ENCODE results near the gene FCHSD2.
"Not testable (repeated sequence)": the region's sequence is repeated elsewhere in the genome, so short reads cannot be mapped to it uniquely, and the experiment has no call there.

Gene FCHSD2

DNA sequence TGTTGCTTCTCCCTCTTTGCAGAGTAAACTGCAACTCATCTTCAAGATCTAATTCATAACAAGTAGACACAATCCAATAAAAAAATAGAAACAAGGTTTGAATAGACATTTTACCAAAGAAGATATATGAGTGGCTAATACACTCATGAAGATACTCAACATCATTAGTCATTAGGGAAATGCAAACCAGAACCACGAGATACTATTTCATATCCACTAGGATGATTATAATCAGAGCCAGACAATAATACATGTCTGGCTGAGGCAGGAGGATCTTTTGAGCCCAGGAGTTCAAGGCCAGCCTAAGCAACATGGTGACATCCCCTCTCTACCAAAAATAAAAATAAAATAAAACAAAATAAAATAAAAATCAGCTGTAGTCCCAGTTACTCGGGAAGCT lies 242.9 kb downstream of the FCHSD2 start:
- DNase-seq (ENCODE audit: insufficient read length, low spot score) (no peak), FAIRE-seq (no peak)

DNA sequence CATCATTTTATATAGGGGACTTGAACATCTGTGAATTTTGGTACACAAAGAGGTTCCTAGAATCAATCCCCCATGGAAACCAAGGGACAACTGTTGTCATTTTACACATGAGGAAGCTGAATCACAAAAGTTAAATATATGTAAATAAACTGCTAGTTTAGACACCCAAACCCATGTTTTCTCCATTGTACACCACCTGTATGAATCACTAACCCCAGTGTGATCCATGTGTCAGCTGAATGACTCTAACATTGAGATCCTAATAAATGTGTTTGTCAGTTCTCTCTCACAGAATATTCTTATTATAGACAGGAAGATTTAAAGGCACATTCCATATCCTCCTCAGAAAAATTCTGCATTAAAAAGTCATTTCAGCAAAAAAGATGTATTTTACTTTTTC lies 244.6 kb downstream of the FCHSD2 start:
- FAIRE-seq = peak; percentile 73

DNA sequence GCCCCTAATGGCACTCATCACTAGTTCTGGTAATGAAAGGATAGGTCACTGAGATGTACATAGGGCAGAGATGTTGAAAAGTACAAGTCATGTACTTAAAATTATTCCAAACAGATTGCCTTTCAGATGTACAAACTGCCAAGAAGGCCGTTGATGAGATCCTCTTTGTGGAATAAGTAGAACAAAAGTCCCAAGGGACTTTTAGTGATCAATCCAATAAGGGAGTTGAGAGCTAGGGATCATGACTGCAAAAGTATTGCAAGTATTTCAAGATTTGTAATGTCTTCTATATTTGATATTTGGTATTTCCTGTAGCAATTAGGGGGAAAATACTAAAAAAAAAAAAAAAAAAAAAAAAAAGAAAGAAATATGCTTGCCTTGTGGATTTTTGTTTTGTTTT lies 245.7 kb downstream of the FCHSD2 start:
- no peak for DNase-seq (ENCODE audit: insufficient read length, low spot score)
- FAIRE-seq = no peak

More for the DNA sequence above, 244.6 kb downstream of the FCHSD2 start:
- no peak for DNase-seq (ENCODE audit: insufficient read length, low spot score)

GRCh38 chr11:72890881-72891280 lies 251.2 kb downstream of the FCHSD2 start:
- no peak for DNase-seq (ENCODE audit: insufficient read length, low spot score)
- no peak for FAIRE-seq

- DNase-seq (ENCODE audit: insufficient read length, low spot score) (no peak), FAIRE-seq (no peak)
Measured at GRCh38 chr11:72886619-72887018, 255.5 kb downstream of the FCHSD2 start.

GRCh38 chr11:72885749-72886609 lies 256.1 kb downstream of the FCHSD2 start:
- DNase-seq (ENCODE audit: insufficient read length, low spot score) (no peak), FAIRE-seq (no peak)

DNA sequence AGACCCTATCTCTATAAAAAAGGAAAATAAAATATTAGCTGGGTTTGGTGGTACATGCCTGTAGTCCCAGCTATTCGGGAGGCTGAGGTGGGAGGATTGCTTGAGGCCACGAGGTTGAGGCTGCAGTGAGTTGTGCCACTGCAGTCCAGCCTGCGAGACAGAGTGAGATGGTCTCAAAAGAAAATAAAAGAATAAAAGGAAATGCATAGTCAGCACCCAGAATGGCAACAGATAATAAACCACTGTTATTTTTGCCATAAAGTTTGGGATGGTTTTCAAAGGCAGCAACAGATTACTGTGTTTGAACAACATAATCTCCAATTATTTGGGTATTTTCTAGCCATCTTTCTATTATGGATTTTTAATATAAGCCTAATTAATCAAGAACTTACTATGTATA lies 266.0 kb downstream of the FCHSD2 start:
- FAIRE-seq (no peak), DNase-seq (ENCODE audit: insufficient read length, low spot score) (no peak)

DNA sequence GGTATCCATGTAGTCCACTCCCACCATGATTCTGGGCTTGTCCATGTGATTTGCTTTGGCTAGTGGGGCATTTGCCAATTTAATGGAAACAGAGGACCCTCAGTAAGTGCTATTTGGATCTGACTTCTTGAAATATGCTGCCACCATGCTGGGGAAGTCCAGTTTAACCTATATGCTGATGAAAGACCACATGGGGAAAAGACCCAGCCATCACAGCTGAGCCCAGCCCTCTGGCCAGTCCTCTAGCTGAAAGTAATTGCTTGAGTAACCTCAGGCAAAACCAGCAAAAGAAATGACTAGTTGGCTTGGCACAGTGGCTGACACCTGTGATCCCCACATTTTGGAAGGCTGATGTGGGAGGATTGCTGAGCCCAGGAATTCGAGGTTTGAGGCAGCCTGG lies 266.4 kb downstream of the FCHSD2 start:
- DNase-seq (ENCODE audit: insufficient read length, low spot score) = no peak
- FAIRE-seq = no peak

DNA sequence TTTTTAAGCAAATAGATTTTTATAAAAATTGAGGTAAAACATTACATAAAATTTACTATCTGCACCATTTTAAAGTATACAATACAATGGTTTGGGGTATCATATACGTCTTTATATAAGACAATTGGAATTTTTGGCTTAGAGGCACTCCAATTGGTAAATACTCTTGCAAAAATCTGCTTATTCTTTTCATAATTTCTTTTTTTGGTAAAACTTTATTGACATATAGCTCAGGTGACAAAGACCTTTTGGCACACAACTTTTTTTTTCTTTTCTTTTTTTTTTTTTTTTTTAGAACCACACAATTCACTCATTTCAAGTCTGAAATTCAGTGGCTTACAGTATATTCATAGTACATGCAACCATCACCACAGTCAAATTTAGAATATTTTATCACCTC lies 270.1 kb downstream of the FCHSD2 start:
- DNase-seq (ENCODE audit: insufficient read length, low spot score) (no peak), FAIRE-seq (no peak)

GRCh38 chr11:72871119-72871518 lies 271.0 kb downstream of the FCHSD2 start:
- FAIRE-seq (no peak), DNase-seq (ENCODE audit: insufficient read length, low spot score) (no peak)

DNA sequence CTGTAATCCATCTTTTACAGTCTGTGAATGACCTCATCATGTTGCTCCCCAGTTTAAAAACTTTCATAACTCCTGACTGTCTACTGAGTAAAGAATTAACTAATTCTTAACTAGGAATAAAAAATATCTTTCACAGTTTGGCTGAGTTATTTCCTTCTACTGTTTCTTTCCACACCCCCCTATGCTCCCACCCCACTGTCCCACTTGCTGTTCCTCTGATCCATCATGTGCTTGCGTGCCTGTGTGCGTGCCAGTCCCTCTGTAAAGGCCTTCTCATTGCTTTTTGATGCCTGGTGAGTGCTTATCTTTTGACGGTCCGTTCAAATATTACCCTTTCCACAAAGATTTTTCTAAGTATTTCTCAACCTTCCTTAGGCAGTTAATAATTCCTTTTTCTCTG lies 272.3 kb downstream of the FCHSD2 start:
- DNase-seq (ENCODE audit: insufficient read length, low spot score) (no peak), FAIRE-seq (no peak)

GRCh38 chr11:72867970-72868369 lies 274.1 kb downstream of the FCHSD2 start:
- no peak for DNase-seq (ENCODE audit: insufficient read length, low spot score)
- FAIRE-seq = no peak

DNA sequence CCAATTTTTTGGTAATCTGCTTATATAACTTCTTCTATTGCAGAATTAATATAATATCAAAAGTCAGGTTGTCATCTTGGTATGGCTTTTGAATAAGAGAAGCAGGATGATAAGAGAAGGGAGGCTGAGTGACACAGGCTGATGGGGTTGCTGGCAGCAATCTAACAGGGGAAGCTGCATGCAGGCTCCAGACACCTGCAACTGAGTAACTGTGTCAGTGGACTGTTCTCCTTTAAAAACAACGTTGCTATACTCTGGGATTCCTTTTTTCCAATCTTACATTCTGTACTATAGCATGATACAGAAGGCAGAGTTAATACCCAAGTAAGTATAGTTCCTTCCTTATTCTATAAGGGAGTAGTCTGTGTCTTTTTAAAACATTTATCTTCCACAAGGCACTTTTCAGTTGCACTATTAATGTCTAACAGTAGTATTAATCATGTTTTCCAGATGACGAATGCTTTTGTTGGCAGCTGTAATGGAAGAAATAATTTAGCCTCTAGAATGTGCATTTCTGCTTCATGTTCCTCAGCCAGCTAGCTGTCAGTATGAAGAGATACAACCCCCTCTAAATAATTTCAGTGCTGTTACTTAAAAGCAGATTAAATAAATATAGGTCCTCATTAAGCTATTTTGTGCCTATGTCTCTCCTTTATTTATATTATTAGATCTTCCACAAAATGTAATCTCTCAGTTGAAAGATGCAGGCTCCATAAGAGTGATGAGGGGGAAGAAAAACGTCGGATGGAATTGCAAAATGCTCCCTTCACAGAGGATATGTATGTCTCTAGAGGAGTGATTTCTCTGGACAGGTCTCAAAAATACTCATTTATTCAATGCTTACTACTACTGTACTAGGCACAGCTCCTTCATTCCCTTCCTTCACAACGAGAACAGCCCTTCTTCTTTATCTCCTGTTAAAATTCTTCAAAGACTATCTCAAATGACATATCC lies 277.1 kb downstream of the FCHSD2 start:
- FAIRE-seq (no peak), DNase-seq (ENCODE audit: insufficient read length, low spot score) (no peak)

GRCh38 chr11:72863916-72864315 lies 278.2 kb downstream of the FCHSD2 start:
- DNase-seq (ENCODE audit: insufficient read length, low spot score) (no peak), FAIRE-seq (no peak)

- DNase-seq (ENCODE audit: insufficient read length, low spot score) (no peak), FAIRE-seq (peak; percentile 35)
Measured at GRCh38 chr11:72863091-72863490, 279.0 kb downstream of the FCHSD2 start.

DNA sequence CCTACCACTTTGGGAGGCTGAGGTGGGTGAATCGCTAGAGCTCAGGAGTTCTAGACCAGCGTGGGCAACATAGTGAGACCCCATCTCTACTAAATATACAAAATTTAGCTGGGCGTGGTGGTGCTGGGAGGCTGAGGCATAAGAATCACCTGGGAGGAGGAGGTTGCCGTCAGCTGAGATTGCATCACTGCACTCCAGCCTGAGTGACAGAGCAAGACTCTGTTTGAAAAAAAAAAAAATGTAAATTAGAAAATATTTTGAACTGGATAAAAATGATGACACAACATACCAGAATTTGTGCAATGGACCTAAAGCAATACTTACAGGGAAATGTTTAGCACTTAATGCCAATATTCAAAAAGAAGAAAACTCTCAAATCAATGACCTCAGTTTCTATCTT lies 281.5 kb downstream of the FCHSD2 start:
- DNase-seq (ENCODE audit: insufficient read length, low spot score) = no peak
- no peak for FAIRE-seq

DNA sequence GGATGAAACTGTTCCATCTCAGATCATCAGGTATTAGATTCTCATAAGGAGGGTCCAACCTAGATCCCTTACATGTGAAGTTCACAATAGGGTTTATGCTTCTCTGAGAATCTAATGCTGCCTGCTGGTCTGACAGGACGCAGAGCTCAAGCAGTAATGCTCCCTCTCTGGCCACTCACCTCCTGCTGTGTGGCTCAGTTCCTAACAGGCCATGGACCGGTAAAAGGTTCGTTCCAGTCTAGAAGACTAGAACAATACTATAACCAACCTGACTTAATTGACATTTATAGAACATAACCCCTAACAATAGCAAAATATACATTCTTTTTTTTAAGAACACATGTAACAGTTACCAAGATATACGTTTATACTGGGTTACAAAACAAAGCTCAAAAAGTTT lies 282.1 kb downstream of the FCHSD2 start:
- peak; percentile 48 for FAIRE-seq

GRCh38 chr11:72859126-72859525 lies 283.0 kb downstream of the FCHSD2 start:
- FAIRE-seq (no peak), DNase-seq (ENCODE audit: insufficient read length, low spot score) (no peak)

More for the DNA sequence above, 282.1 kb downstream of the FCHSD2 start:
- no peak for DNase-seq (ENCODE audit: insufficient read length, low spot score)

- FAIRE-seq; DNase-seq (ENCODE audit: insufficient read length, low spot score): not testable (repeated sequence)
Measured at GRCh38 chr11:72858267-72858666, 283.9 kb downstream of the FCHSD2 start.

DNA sequence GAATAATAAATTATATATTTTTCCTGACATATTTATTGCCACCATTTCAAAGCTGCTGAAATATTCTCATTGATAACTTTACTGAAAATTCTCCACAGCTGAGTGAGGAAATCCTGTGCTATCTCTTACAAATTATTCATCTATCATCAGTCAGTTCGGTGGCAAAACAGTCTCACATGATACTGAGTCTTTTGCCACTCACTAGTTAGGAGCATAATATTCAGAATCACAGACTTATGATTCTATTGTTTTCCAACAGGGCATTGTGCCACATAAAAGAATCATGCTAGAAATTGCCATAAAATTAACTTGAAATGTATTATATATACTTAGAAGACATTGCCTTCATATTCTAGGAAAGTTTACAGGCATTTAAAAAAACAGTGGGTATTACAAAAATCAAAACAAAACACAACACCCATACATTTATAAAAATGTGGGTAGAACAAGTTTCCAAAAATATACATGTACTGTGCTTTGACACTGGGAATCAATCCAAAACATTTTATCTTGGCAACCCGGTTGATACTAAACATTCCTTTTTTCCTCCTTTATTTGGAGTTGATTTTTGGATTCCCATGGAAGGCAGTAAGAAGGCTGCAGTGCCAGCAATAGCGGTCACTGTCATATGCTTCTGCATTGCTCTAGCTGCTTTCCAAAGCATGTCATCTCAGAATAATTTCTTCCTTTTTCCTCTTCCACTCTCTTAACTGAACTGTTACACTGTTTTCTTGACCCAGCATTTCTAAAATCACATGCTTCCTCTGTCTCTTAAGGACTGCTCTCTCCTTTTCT lies 285.4 kb downstream of the FCHSD2 start:
- FAIRE-seq = no peak
- no peak for DNase-seq (ENCODE audit: insufficient read length, low spot score)

DNA sequence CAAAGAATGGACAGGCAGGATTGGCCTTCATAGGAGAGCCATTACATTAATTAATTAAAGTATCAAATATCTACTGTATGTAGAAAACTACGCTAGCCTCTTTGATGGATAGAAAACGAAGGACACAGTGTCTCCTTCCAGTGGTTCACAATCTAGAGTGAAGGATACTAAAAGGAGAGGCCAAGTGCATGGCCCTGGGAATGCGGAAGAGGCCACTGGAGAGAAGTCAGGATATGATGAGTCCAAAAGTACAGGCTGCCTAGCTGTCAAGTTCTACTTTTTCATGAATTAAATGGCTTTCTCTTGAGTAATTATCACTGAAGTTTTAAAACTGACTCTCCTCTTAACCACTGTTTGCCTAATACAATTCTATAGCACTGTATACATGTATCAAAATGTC lies 286.1 kb downstream of the FCHSD2 start:
- DNase-seq (ENCODE audit: insufficient read length, low spot score) (no peak), FAIRE-seq (no peak)
